Suprapubic skin (tissue), 3 donors: Measurements from ENCODE around the gene MYL5.
"Not testable (repeated sequence)": the region's sequence is repeated elsewhere in the genome, so short reads cannot be mapped to it uniquely, and the experiment has no call there.

Source experiments
- CTCF ChIP-seq, 2 donors: fragments of 200-600 bp in 1 of 2; fragments of 450-650 bp in 1 of 2; sonication (generic) in 1 of 2; IDR thresholded peaks; one replicate each; pipeline ENCODE4 v1.5.1; 2016 to 2019; ENCODE audit warnings: antibody characterized with exemption in 2 of 2, mild to moderate bottlenecking in 1 of 2, moderate library complexity in 1 of 2
- EP300 ChIP-seq: sonication (generic); formaldehyde crosslinking; IDR thresholded peaks from one replicate; pipeline ENCODE4 v1.6.1; 2017; ENCODE audit warnings: antibody characterized with exemption

GRCh38 chr4:669806-670559 is 4.4 kb upstream of the MYL5 start:
- not testable (repeated sequence) for TF ChIP-seq CTCF (IDR thresholded peaks at IDR 0.05); EP300
